Stimulated activated CD8-positive, alpha-beta memory T cell treated with anti-CD3 and anti-CD28 coated beads, Interleukin-12 subunit alpha, Interleukin-12 subunit beta, amount 100 ng/mL, for 1 hour (primary cell): ENCODE data around the gene GPT2.
"Not testable (repeated sequence)": the region's sequence is repeated elsewhere in the genome, so short reads cannot be mapped to it uniquely, and the experiment has no call there.

Source experiments
- DNase-seq: peaks from one replicate; pipeline ENCODE4 v3.0.0-alpha.2; 2020; ENCODE audit warnings: low read depth

GPT2 gene

DNA sequence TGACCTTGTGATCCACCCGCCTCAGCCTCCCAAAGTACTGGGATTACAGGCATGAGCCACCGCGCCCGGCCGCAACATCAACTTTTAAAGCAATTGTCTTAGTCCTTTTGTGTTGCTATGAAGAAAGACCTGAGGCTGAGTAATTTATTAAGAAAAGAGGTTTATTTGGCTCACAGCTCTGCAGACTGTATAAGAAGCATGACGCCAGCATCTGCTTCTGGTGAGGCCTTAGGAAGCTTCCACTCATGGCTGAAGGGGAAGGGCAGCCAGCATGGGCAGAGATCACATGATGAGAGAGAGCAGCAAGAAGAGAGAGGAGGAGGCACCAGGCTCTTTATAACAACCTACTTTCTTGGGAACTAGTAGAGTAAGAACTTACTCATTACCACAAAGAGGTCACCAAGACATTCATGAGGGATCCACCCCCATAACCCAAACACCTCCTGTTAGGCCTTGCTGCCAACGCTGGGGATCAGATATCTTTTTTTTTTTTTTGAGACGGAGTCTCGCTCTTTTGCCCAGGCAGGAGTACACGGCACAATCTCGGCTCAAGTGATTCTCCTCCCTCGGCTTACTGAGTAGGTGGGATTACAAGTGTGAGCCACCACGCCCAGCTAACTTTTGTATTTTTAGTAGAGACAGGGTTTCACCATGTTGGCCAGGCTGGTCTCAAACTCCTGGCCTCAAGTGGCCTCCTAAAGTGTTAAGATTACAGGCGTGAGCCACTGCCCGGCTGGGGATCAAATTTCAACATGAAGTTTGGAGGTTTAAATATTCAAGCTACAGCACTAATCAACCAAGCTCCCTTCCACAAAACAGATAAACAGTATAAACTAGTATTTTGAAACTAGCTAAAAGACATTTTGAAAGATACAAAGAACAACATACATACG is 21.4 kb upstream of the GPT2 start:
- DNase-seq, result no peak

- no peak for DNase-seq
Observed at GRCh38 chr16:46866286-46866685, 17.9 kb upstream of the GPT2 start.

GRCh38 chr16:46867486-46867885 is 16.7 kb upstream of the GPT2 start:
- DNase-seq, result not testable (repeated sequence)

DNA sequence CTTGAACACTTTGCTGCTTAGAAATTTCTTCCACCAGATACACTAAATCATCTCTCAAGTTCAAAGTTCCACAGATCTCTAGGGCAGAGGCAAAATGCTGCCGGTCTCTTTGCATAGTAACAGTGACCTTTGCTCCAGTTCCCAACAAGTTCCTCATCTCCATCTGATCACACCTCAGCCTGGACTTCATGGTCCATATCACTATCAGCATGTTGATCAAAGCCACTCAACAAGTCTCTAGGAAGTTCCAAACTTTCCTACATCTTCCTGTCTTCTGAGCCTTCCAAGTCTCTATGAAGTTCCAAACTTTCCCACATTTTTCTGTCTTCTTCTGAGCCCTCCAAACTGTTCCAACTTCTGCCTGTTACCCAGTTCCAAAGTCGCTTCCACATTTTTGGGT is 15.3 kb upstream of the GPT2 start:
- DNase-seq, result not testable (repeated sequence)

DNA sequence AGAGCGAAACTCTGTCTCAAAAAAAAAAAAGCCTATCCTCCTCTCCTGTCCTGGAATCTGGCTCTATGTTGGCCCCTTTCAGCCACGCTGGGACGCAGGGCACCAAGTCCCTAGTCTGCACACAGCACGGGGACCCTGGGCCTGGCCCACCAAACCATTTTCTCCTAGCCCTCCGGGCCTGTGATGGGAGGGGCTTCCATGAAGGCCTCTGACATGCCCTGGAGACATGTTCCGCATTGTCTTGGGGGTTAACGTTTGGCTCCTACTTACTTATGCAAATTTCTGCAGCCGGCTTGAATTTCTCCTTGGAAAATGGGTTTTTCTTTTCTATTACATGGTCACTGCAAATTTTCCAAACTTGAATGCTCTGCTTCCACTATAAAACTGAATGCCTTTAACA is 12.6 kb upstream of the GPT2 start:
- no peak for DNase-seq

GRCh38 chr16:46873201-46873600 is 11.0 kb upstream of the GPT2 start:
- DNase-seq, result no peak

- DNase-seq, result no peak
Observed at GRCh38 chr16:46875243-46875642, 8.9 kb upstream of the GPT2 start.

DNA sequence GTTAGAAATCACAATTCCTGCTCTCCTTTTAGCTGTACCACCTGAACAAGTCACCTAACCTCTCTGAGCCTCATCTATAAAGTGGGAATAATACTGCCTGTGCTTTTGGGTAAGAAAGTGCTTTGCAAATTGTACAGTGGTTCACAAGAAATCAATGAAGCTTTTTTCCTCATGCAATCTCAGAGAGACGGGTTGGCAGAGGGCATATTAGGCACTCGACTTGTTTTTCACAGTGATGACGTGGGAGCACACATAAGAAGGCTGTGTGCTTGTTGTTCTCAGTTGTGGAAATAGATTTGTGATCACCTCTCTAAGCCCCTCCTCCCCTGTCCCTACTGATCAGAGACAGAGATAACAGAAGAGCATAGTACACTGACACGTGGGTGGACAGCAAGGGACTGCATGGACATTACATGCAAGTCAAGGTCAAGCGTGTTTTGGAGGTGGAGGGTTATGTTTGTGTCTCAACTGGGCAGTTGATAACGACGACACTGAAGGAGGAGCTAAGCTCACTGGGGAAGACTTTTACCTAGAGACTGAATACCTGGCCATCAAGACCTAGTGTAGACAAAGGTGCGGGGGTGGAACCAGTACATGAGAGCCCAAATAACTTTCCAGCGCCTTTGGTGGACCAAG is 1.7 kb upstream of the GPT2 start:
- no peak for DNase-seq

- no peak for DNase-seq
Observed at GRCh38 chr16:46882940-46883307, 1.2 kb upstream of the GPT2 start.

DNA sequence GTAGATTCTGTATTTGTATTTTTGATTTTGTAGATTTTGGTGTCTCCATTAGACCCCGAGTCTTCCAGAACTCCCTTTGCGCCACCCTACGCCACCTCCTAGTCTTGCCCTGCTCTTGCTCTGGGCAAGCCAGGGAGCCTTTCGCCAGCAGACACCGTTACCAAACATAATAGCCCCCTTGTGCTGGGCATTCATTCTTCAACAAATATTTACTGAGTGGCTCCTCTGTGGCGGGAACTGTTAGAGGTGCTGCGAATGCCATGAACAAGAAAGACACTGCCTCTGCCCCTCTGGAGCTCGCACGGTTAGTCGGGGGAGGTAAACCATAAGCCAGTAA is 841 bp upstream of the GPT2 start:
- DNase-seq, result no peak

DNA sequence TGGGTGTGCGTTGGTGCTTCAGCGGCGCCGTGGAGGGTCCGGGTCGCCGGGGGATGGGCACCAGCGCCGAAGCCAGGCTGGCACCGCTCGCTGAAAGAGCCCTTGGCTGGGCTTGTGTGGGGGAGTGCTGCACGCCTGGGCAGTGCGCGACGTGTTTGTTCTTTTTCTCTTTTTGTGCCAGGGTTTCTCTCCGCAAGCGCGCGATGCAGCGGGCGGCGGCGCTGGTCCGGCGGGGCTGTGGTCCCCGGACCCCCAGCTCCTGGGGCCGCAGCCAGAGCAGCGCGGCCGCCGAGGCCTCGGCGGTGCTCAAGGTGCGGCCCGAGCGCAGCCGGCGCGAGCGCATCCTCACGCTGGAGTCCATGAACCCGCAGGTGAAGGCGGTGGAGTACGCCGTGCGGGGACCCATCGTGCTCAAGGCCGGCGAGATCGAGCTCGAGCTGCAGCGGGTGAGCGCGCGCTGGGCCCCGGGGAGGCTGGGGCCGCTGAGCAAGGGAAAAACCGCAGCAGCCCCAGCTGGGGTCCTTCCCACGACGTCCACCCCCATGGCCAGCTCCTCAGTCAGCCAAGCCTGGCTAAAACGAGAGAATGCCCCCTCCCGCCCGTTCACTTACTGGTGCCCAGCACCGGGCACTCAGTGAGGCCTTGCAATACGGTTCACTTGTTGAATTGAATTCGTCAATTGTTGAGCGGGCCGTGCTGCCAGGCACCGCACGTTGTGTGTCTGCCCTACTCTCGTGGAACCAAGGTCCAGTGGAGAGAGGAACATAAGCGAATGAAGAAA is 541 bp downstream of the GPT2 start:
- DNase-seq, result no peak

- no peak for DNase-seq
Observed at GRCh38 chr16:46885960-46886763, 2.0 kb downstream of the GPT2 start.

DNA sequence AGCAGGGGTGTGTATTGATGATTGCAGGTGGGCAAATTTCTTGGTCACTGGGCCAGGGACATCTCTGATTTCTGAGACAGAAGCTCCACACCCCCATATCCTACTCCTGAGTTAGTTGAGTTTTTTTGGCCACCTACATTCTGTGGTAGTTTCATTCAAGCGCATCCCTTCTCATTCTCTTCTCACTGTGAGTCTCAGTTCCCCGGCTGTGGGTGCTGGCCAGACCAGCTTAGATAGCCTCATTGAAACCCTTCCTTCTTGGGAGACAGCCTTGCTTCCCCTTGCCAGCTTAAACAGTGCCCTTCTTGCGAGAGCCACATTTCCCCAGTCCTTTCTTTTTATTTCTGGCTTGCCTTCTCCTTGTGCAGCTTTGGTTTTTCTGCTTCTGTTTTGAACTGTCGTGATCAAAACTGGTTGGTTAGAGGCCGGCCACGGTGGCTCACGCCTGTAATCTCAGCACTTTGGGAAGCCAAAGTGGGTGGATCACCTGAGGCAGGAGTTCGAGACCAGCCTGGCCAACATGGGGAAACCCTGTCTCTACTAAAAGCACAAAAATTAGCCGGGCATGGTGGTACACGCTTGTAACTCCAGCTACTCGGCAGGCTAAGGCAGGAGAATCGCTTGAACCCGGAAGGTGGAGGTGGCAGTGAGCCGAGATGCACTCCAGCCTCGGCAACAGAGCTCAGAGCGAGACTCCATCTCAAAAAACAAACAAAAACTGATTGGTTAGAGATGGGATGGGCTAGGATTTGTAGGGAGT is 2.8 kb downstream of the GPT2 start:
- no peak for DNase-seq

DNA sequence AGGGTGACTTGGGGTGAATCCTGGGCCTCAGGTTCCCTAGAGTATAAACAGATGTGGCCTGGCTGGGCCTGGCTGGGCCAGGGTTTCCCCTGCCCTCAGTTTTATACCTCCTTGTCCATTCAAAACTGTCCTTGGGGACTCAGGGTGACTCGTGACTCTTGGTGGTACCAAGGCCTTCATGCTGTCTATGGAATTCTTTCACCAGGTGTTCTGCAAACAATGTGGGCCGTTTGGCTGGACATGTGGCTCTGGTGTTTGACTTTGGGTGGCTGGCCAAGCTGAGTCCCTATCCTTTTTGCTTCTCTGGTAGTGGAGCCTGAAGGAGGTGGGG is 3.3 kb downstream of the GPT2 start:
- no peak for DNase-seq

- no peak for DNase-seq
Observed at GRCh38 chr16:46889245-46889941, 5.2 kb downstream of the GPT2 start.

- DNase-seq, result no peak
Observed at GRCh38 chr16:46889942-46890300, 5.8 kb downstream of the GPT2 start.

DNA sequence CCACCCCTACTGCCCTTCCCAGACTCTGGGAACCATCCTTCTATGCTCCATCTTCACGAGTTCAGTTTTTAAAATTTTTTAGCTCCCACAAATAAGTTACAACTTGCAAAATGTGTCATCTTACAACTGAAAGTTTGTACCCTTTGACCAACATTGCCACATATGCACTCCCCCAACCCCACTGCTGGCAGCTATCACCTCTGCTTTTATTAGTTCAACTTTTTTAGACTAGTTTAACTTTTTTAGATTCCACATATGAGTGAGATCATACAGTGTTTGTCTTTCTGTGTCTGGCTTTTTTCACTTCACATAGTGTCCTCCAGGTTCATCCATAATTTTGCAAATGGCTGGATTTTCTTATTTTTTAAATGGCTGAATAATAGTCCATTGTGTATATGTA is 7.7 kb downstream of the GPT2 start:
- no peak for DNase-seq

GRCh38 chr16:46894036-46894672 is 10.0 kb downstream of the GPT2 start:
- DNase-seq, result no peak

- no peak for DNase-seq
Observed at GRCh38 chr16:46895399-46896313, 11.5 kb downstream of the GPT2 start.
